GM12872 (cell line): Measurements from ENCODE around the gene RFT1.

Experiments used
- TF ChIP-seq, protein P1 (sequence below): IDR thresholded peaks from 3 replicates; pipeline ENCODE4 v1.5.1; 2011; ENCODE audit warnings: low read depth, mild to moderate bottlenecking, low read length, moderate library complexity; ENCODE audit not compliant: insufficient read depth

RFT1 gene

DNA sequence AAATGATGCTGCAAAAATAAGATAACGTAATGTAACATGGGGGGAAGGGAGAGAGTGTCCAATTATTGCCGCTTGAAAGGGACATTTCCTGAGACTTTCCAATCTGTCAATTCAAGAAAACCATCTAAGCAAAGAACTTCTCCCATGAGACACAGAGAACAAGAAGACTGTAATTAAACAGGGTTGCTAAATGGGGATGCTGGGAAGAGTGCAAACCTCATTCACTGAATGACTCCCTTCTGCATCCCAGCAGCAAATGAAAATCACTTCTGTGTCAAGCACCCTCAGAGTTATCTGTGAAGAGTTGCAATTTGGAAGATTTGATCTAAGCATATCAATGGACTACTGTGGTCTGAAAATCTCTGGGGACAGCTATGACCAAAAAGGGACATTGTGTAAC is 3.6 kb downstream of the RFT1 start:
- TF ChIP-seq, protein P1, sequence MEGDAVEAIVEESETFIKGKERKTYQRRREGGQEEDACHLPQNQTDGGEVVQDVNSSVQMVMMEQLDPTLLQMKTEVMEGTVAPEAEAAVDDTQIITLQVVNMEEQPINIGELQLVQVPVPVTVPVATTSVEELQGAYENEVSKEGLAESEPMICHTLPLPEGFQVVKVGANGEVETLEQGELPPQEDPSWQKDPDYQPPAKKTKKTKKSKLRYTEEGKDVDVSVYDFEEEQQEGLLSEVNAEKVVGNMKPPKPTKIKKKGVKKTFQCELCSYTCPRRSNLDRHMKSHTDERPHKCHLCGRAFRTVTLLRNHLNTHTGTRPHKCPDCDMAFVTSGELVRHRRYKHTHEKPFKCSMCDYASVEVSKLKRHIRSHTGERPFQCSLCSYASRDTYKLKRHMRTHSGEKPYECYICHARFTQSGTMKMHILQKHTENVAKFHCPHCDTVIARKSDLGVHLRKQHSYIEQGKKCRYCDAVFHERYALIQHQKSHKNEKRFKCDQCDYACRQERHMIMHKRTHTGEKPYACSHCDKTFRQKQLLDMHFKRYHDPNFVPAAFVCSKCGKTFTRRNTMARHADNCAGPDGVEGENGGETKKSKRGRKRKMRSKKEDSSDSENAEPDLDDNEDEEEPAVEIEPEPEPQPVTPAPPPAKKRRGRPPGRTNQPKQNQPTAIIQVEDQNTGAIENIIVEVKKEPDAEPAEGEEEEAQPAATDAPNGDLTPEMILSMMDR = no peak

DNA sequence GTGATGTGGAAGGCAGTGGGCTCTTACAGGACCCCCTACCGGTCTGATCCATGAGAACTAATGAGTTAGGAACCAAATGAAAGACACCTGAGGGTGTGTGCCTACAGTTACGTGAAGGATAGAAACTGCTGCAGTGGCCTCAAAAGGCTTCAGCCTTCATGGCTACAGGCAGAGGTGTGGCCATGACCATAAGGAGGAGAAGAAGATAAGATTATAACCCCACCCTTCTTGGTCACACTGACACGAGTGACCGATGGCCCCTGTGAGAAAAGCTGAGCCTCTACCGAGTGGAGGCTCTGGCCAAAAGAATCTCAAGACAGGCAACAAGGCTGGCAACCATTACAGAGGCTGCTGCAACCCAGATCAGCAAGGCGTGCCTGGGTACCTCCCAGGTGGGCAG is 6.3 kb downstream of the RFT1 start:
- TF ChIP-seq, protein P1 = no peak

DNA sequence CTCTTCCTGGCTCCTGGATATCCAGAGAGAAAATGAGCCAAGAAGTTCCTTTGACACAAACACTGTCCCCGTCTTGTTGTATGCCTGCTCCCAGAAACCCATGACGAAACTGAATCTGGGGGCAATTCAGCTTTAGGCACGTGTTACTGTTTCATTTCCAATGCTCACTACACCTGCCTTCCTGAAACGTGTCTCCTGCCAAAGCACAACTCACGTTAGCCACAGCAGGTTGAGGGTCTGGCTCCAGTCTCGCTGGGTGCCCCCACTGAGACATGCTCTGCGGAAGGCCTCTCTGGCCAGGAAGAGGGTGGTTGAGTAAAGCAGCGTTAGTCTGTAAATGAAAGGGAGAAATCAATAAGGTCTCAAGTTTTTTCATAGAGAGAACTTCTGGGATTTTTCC is 6.7 kb downstream of the RFT1 start:
- TF ChIP-seq, protein P1 = no peak

DNA sequence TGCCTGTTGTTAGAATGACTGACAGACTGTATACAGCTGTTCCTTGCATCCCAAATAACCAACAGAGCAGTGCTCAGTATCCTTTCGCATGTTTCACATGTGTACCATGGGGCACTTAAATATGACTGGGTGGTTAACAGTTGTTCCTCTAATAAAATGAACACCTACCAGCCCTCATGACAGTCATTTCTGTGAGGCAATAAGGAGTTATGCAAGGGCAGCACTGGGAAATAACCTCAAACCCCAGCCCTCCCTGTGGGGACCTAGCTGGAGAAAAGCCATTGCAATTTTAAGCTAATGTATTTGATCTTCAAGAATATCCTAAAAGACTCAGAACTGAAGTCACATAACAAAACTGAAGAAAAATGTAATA is 7.3 kb downstream of the RFT1 start:
- TF ChIP-seq, protein P1 = no peak

DNA sequence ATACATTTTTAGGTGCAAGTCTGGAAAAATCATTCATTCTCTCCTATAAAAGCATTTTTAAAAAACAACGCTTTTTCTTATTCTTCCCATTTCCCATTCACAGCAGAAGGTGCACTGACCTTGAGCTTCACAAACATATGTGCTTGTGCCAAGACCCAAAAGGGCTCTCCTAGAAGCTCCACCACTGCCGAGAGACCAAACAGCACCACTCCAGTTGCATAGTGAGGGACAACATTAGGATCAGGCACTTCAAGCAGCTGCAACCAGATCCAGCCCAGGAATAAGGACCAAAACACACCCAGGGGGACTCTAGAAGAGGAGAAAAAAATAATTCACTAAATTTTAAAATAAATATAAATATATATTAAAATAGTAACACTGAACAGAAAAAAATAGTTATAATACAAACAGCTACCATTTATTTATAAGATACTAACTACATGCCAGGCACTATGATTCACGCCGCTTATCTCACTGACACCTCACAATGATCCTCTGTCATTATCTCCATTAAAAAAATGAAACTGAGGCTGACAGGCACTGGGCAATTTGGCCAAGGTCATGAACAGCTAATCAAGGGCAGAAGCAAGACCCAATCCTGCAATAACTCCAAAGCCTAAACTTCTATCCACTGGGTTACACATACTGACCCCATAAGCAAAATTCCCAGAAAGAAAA is 7.8 kb downstream of the RFT1 start:
- TF ChIP-seq, protein P1 = no peak

DNA sequence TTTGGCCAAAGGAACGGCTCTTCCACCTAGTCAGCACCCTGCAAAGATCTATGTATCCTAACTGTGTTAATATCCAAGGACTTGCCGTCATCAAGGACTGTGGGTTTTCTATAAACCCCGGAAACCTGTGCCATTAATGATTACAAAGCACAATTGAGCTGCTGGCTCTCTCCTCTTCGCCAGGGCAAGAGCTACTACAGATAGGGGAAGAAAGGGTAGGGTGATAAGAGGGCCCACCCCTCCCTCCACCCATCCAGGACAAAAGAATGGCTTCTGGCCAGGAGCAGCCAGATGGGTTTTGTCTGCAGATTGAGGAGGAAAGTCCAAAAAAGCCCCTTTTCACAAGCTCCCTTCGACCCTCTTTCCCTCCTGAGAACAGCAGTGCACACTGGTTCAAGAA is 9.9 kb downstream of the RFT1 start:
- TF ChIP-seq, protein P1 = no peak

DNA sequence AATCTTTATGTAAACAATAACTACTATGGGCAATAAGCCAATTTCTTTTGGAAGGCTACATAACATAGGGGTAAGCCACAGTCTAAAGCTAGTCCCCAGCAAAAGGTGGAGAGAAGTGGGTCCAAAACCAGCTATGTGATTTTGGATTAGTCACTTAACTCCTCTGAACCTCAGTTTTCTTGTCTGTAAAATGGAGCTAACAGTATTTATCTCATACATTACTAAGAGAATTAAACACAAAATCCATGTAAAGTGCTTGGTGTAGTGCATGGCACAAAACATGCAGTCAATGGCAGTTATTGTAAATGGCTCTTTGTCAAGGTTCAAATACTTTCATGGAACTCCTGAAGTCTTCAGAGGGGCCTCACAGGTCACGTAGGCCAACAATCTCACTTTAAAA is 13.3 kb downstream of the RFT1 start:
- TF ChIP-seq, protein P1 = no peak
